Inflammatory macrophage treated with lipopolysaccharide for 1 hour (primary cell): ENCODE data around the gene MED15.
"Not testable (repeated sequence)": the region's sequence is repeated elsewhere in the genome, so short reads cannot be mapped to it uniquely, and the experiment has no call there.

ENCODE experiments used
- DNase-seq, 2 donors: peaks; one replicate each; pipeline ENCODE4 v3.0.0-alpha.2; 2020 to 2022

The MED15 gene

DNA sequence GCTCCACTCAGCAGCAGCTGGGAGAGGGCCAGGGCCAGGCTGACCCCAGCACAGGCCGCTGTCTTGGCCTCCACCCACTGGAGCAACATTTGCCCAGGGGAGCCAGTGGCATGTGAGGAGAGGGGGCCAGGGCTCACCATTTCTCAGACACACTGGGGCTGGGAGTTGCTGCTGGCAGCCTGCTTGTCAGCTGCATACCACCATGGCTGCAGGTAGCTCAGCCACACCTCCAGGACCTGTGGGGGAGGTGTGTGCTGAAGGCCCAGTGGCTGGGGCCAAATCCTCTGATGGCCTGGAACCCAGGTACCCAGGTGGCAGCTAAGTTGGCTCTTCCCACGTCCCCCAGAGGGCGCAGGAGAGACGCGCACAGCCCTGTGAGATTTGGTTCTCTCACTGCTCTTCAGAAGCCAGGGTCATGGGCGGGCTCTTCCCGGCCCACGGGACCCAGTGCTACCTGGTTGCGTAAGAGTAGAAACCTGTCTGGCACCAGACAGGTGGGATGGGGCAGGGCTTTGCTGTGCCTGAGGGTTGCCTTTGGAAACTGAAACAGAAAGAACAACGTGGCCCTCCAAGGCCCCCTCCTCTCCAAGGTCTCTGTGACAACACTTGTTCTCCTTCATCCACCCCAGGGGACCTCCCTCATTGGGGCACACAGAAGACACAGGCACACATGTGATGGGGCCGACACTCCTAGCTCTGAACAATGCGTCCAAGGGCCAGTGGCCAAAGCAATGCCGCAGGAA is 98.8 kb downstream of the MED15 start:
- DNase-seq: peak; percentile 45 to 55

DNA sequence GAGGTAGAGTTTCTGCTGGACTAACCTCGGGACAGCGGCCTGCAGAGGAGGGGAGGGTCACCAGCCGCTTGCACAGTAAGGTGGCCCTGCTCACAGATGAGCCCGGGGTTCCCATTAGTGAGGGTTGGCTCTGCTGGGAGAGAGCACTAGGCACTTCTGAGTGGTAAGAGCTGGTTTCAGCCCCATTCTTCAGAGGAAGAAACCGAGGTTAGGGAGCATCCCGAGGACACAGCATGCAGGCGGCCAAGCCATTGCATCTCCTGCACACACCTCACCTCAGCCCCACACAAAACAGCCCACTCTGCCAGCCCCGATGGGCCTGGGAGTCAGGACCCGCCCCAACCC is 99.3 kb downstream of the MED15 start:
- no peak for DNase-seq

DNA sequence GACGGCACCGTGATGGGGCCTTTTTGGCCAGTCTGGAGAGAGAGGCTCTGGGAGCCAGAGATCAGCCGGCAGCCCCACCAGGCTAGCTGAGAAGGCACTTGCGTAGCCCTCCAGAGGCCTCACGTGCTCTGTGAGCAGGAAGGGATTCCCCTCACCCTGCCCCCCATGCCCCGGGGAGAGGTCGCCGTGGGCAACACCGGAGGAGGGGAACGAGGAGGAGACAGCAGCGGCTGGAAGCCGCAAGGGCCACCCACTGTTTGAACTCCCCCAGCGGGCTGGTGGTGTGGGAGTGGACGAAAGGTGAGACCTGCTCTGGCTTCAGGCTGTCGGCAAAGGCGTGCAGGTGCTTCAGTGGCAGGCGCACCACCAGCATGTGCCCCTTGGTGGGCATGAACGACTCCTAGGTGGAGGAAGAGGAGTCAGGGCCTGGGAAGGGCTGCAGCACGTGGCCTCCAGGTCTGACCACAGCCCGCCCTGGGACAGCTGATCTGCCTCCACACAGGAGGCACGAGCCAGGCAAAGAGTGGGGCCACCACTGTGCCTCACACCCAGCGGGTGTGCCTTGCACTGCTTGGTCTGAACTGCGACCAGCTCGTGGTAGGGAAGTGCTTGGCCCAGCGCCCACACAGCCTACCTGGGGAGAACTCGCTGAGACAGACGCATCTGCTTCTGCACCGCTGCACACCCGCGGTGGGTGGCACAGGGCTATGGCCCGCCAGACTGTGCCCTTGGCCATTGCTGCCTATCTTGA is 99.9 kb downstream of the MED15 start:
- DNase-seq: no peak

DNA sequence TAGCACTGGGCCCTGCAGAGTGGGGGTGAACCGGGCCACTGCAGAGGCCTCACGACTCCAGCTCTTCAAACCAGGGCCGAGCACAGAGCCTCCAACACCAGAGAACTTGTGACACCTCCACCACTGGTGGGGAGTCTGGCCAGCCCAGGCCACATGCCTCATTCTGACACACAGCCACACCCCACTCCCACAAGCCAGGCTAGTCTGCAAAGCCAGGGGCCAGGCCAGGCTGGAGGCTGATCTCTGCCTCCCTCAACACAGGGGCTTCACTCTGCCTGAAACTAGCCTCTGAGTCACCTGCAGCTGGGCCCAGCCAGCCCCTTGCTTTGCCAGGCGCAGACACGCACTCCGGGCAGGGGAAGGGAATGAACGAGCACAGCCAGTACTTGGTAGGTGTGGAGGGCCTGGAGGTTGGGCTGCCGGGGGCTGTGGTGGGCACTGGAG is 102.9 kb downstream of the MED15 start:
- DNase-seq: no peak

DNA sequence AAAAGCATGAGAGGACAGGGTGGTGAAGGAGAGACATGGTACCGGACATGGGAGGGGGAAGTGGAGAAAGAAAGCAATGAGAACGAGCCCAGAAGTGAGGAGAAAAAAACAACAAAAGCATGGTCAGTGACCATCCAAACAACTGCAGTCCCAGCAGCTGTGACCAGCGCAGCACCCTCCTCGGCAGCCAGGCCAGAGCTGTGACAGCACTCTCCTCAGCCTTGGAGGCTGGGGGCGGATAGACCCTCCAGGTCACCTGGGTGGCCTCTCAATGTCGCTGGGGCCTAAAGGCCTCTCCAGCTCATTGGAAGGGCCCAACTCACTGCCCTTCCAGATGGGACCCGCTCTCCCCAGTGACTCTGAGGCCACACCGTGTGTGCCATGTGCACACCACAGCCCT is 103.3 kb downstream of the MED15 start:
- DNase-seq: no peak

DNA sequence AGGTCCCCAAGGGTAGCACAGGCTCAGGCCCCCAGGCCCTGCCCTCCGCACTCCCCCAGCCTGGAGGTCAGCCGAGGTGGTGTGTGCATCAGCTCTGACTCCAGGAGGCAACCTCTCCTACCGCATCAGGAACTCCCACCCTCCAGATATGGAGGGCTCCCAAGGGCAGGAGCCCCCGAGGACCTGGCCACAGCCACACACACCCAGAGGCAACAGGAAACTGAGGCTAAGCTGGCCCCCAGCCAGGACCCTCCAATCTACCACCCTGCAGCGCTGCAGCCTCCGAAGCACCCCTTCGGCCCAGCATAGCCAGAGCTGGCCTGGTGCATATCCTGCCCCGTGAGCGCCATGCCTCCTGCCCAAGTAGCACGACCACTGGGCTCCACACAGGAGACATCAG is 104.0 kb downstream of the MED15 start:
- DNase-seq: no peak

DNA sequence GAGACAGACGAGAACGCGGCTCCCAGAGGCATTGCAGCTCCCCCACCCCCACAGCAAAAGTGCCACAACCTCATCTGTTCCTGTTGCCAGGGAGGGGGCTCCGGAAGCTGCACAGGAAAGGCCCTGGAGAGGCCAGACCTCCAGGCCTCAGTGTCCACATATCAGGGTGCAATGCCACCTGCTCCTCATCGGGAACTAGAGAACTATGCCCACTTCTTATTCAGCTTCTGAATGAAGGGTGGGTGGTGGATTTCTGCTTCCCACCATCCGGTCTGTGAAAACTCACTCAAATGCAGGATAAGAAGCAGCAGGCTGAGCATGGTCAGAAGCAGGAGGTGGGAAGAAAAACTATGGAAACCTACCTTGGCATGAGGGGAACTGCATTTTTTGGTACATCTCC is 105.9 kb downstream of the MED15 start:
- DNase-seq: no peak

DNA sequence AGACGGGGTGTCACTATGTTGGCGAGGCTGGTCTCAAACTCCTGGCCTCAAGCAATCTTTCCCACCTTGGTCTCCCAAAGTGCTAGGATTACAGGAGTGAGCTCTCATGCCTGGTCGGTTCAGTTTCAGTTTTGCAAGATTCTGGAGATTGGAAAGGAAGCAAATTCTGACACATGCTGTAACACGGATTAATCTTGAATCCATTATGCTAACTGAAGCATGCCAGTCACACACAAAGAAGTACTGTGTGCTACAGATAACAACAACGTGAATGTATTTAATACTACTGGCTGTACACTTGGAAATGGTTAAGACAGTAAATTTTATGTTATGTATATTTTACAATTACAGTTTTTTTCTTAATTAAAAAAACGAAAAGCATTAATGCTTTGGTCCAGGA is 107.6 kb downstream of the MED15 start:
- DNase-seq: no peak

DNA sequence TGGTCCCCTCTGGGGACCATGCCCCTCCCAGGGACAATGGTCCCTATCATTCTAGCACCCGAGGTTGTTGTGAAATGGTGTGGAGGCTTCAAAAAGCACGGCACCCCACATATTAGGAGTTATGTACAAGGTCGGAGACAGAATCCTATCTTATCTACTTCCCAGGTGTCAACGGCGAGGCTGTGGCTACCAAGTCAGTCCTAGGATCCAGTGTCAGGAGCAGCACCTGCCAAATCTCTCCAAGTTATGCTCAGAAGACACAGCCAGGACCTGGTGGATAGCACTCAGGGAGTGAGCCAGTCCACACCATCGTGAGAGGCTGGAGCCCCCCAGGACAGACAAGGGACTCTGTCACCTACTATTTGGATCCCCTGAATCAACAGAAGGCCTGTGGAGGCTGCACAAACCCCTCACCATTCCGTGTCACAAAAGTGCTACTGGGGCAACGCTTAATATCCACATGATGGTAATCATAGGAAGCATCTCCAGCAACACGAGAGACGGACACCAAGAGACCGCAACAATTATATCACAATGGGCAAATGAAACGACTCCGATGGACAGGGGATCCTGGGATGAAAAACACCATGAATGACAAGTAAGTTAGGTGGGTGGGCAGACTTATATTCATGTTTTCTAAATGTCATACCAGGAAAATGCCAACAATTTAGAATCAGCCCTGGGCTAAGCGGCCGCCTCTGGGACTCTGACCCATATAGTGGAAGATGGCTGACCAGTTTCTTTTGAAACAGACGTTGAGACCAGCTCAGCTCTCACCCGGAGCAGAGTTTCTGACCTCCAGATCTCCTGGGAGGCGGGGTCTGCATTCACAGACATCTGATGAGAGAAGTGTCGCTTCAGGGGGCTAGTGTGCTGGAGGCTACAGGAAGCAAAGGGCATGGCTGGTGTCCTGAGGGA is 108.4 kb downstream of the MED15 start:
- no peak for DNase-seq

DNA sequence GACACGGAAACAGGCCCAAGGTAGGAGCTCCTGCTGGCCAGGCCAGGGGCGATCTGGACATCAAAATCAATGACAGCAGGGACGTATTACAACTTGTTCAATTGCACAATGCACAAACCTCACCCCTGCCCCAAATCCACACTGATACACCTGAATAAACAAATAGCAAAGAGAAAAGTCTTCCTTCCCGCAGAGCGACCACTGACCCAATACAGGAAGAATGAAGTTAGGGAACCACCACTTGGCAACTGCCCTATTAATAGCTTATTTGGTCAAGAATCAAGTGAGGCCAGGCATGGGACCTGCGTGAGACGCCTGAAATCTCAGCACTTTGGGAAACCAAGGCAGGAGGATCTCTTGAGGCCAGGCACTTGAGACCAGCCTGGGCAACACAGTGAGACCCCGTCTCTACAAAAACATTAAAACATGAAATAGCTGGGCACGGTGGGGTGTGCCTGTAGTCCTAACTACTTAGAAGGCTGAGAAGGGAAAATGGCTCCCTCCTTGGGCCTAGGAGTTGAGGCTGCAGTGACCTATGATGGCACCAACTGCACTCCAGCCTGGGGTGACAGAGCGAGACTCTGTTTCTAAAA is 109.1 kb downstream of the MED15 start:
- DNase-seq: no peak

DNA sequence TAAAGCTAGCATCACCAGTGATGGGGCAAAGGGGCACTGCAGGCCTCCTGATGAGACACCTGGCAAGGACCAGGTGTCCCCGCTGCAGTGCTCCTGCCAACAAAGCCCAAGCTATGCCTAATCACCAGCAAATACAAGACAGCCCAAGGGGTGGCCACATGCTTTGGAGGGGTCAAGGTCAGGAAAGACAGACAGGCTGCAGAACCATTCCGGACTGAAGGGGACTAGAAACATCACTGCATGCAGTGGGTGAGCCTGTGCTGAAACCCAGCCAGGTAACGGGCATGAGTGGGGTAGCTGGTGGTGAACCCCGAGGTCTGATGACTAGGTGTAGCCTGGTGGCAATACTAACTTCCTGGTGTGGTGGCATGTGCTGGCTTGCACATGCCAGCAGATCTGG is 111.1 kb downstream of the MED15 start:
- DNase-seq: no peak

DNA sequence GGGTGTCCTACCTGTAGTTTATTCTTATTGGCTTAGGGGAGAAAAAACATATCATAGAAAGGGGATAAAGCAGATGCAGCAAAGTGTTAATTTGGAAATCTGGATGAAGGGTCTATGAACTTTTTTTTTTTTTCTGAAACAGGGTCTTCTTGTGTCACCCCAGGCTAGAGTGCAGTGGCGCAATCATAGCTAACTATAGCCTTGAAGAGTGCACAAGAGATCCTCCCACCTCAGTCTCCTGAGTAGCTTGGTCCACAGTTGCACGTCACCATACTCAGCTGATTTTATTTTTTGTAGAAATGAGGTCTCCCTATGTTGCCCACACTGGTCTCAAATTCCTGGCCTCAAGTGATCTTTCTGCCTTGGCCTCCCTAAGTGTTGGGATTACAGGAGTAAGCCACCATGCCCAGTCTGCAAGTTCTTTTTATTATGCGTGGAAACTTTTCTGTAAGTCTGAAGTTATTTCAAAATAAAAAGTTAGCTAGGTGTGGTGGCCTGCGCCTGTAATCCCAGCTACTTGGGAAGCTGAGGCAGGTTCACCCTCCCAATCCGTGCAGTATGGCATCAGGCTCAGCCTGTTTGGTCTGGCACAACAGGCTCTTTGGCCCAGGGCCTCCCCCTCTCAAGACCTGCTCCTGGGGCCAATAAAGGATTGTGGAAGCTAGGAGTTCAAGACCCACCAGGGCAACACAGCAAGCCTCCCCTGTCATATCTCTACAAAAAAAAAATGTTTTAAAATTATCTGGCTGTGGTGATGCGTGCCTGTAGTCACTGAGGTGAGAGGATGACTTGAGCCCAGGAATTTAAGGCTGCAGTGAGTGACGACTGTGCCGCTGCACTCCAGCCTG is 111.9 kb downstream of the MED15 start:
- peak in 1 of 2 donors; percentile 50 for DNase-seq

DNA sequence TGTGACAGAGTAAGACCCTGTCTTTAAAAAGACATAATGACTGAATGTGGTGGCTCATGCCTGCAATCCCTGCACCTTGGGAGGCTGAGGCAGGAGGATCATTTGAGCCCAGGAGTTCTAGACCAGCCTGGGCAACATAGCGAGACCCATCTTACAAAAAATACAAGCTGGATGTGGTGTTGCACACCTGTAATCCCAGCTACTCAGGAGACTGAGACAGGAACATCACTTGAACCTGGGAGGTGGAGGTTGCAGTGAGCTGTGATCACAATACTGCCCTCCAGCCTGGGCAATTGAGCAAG is 112.4 kb downstream of the MED15 start:
- not testable (repeated sequence) for DNase-seq

DNA sequence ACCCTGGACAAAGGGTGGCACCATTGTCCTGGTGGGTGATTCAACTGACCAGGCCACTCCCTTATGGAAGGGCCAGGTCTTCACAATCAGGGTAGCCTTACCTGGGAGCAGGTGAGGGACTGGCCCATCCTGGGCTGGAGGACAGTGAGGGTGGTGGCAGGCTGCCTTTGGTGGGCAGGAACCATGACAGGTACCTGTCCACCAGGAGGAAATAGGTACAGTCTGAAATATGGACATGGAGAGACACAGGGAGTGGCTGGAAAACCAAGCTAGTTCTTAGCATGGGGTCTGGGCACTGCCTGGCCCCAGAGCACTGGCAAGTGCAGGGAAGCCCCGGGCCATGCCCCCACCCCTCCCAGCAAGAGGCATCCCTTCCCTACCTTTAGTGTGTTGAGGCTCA is 113.8 kb downstream of the MED15 start:
- no peak for DNase-seq

DNA sequence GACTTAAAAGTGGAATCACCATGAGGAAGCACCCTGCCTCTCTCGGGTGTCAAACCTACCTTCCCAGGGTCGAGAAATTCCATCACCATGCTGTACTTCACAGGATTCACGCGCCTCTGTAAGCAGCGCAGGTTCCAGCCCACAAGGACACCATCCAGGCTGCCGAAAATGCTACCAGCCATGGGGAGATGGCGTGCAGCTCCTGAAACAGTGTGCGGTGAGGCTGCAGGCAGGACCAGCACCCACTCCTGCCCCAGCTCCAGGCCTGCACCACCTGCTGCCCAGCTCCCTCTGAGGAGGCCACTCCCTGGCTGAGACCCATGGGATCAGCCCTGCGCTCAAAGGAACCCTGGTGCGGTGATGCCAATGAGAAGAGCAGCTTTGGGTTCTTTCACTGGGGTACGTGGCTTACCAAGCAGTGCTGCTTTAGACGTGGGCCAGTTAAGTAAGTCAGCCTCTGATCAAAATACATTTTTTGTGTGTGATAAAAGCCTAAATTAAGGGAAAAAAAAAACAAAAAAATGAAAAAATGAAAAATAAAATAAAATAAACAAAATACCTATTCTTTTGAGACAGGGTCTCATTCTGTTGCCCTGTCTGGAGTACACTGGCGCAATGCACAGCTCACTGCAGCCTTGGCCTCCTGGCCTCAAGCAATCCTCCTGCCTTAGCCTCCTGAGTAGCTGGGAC is 115.4 kb downstream of the MED15 start:
- no peak for DNase-seq

DNA sequence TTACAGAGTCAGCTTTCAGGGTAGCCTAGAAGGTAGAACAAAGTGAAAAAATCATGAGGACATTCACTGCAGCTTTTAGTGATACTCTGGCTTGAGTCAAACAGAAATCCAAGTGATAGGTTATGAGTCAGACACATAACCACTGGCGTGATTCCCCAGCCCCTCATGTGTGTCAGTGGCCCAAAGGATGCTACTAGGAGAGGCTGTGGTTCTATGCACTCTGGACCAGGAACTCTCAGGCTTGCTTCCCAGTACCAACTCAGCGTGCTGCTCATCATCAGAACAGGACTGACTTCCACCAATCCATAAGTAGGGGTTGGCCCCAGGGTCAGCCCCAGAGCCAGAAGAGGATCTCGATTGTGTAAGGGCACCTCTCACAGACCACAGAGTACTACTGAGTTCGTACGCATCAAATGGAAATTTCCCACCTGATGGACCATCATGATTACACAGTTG is 116.8 kb downstream of the MED15 start:
- DNase-seq: no peak

DNA sequence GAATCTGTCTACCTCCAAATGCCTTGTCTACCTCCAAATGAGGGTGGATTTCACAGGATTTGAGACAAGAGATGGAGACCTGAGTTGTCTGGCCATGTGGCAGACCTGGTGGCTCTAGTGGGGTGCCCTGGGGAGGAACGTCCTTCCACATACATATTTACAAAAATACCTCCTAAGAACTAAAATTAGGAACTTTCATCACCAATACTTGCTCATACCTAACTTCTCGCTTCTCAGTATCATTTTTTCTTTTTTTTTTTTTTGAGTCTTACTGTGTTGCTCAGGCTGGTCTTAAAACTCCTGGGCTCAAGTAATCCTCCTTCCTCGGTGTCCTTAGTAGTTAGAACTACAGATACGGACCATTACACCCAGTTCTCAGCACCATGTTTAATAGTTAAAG is 117.9 kb downstream of the MED15 start:
- no peak for DNase-seq

DNA sequence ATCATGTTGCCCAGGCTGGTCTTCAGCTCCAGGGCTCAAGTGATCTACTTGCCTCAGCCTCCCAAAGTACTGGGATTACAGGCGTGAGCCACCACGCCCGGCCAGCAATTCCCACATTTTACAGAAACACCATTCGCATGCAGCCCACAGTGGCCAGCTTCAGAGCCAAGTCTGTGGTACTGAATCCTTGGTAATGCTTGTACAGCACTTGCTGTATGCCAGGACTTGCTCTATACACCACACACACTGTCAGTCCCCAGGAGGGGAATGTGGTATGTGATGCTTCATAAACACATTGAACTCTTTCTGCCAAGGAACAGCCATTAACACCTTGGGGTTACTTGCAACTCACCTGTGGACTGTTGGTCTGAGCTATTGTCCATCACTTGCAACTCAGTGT is 119.4 kb downstream of the MED15 start:
- no peak for DNase-seq

DNA sequence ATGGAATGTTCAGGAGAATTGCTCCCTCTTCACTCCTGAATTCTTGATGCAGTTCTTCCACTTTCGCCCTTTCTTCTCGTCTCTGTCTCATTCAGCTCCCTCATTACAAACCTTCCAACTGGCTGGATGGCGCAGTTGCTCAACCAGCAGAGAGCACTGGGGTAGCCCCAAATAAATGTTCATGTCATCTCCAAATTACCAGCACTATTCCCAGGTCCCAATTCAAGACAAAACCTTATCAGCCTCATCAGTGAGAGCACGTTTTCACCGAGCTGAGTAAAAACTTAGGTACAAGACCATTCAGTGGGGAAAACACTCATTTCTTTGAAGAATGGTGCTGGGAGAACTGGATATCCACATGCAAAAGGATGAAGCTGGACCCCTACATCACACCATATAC is 120.0 kb downstream of the MED15 start:
- no peak for DNase-seq

DNA sequence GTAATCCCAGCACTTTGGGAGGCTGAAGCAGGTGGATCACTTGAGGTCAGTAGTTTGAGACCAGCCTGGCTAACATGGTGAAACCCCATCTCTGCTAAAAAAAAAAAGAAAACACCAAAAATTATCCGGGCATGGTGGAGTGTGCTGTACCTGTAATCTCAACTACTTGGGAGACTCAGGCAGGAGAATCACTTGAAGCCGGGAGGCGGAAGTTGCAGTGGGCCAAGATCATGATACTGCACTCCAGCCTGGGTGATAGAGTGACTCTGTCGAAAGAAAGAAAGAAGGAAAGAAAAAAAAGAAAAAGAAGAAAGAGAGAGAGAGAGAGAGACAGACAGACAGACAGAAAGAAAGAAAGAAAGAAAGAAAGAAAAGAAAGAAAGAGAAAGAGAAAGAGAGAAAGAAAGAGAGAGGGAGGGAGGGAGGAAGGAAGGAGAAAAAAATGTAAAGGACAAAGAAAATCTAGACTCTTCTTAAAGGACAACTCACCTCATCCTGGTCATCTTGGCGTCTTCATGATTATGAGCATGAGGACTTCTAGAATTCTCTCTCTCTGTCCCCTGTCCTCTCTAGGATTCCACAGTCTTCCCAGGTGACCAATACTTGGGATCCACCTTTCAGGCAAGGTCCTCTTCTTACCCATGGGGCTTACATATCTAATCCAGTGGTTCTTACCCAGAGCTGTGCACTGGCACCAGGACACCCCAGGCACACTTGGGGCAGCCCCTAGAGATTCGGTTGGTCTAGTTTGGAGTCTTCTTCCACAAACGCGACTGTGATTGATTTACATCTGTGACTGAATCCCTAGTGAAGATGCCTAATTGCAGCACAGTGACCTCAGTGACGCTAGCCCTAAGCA is 120.9 kb downstream of the MED15 start:
- DNase-seq: no peak

DNA sequence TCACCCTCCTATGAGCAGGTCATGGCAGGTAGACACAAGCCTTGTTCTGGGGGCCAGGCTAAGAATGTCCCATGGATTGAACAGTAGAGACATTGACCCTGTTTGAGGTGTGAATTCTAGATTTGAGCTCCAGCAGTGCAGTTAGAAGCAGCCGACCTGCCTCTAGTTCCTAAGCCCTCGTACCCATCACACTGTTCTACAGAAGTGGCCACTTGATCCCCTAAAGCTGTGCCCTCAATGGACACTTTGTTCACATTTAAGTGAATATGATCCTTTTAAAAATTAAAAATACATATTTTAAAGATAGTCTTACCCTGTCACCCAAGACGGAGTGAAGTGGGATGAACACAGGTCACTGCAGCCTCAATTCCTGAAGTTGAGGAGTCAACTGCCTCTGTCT is 122.0 kb downstream of the MED15 start:
- DNase-seq: no peak
